Caco-2 (cell line): ENCODE measurements around the gene GJA8. TPM values are rescaled to one million over a fixed set of nuclear protein-coding genes. Genes with fewer than 3 reads are reported as not detected.

Experiments
- BruUV-seq: library from RNA; stranded (reverse); fragments of 400-500 nt; replicated peaks from 2 replicates; lab custom pipeline; 2021; lab: Mats Ljungman, UMichigan
- CTCF ChIA-PET: fragments of 300-600 bp; sonication (Branson Sonifier 250); formaldehyde crosslinking; loops from one replicate; lab custom pipeline; 2022; ENCODE audit warnings: antibody characterized with exemption; lab: Charles Lee
- POLR2A ChIA-PET: fragments of 300-600 bp; sonication (Branson Sonifier 250); formaldehyde crosslinking; loops from one replicate; lab custom pipeline; 2022; ENCODE audit warnings: antibody characterized with exemption; lab: Charles Lee
- DNase-seq, 2 experiments: peaks; one replicate each; pipeline versions ENCODE4 v3.0.0 to v3.0.0-alpha.2; 2020 to 2022
- H3K27me3 ChIP-seq: replicated peaks from 2 replicates; pipeline ENCODE4 v1.6.0; 2011; ENCODE audit warnings: low read length; ENCODE audit not compliant: control insufficient read depth, insufficient read depth
- H3K36me3 ChIP-seq: 2 replicates; pipeline ENCODE4 v1.5.1; 2011; ENCODE audit warnings: low read length; ENCODE audit not compliant: control insufficient read depth, insufficient read depth
- H3K4me1 ChIP-seq: fragments of 250-450 bp; sonication (Bioruptor Pico); 2 replicates; pipeline ENCODE4 v1.5.1; 2020; ENCODE audit warnings: mild to moderate bottlenecking
- H3K4me3 ChIP-seq: 2 replicates; pipeline ENCODE4 v1.5.1; 2011; ENCODE audit warnings: low read depth, mild to moderate bottlenecking, control low read depth, low read length
- H3K9me3 ChIP-seq: fragments of 250-450 bp; sonication (Bioruptor Pico); 2 replicates; pipeline ENCODE4 v1.5.1; 2020; ENCODE audit warnings: mild to moderate bottlenecking, moderate library complexity
- H3K27ac Mint-ChIP-seq: one replicate; pipeline ENCODE4 v1.8.0; 2022; ENCODE audit warnings: mixed read lengths; ENCODE audit not compliant: unreplicated experiment
- H3K27me3 Mint-ChIP-seq: one replicate; pipeline ENCODE4 v1.8.0; 2022; ENCODE audit warnings: mixed read lengths; ENCODE audit not compliant: insufficient read depth, unreplicated experiment
- H3K36me3 Mint-ChIP-seq: one replicate; pipeline ENCODE4 v1.8.0; 2022; ENCODE audit warnings: mild to moderate bottlenecking, mixed read lengths; ENCODE audit not compliant: insufficient read depth, unreplicated experiment
- H3K4me1 Mint-ChIP-seq: one replicate; pipeline ENCODE4 v1.8.0; 2022; ENCODE audit warnings: low read depth, mixed read lengths; ENCODE audit not compliant: unreplicated experiment
- H3K4me3 Mint-ChIP-seq: one replicate; pipeline ENCODE4 v1.8.0; 2022; ENCODE audit warnings: mild to moderate bottlenecking, moderate library complexity, mixed read lengths; ENCODE audit not compliant: unreplicated experiment
- H3K9me3 Mint-ChIP-seq: one replicate; pipeline ENCODE4 v1.8.0; 2022; ENCODE audit warnings: mixed read lengths; ENCODE audit not compliant: unreplicated experiment
- intact Hi-C: fragments of 100-400 bp; cut with micrococcal nuclease; formaldehyde crosslinking; loops from one replicate; pipeline ENCODE4 v1.10.0; 2022; ENCODE audit not compliant: unreplicated experiment
- total RNA-seq: library from RNA; stranded (reverse); gene quantifications from 2 replicates; pipeline ENCODE4 v1.2.3, GENCODE V29; 2022
- TF ChIP-seq, protein P1 (sequence below), 2 experiments: fragments of 200-600 bp in 1 of 2; IDR thresholded peaks; 1 replicate in 1 of 2; 2 replicates in 1 of 2; pipeline versions ENCODE4 v1.5.1 to v1.8.0; 2011 to 2022; ENCODE audit warnings: antibody characterized with exemption in 1 of 2, control low read depth in 1 of 2, inconsistent platforms in 1 of 2, low read depth in 1 of 2, low read length in 1 of 2, mild to moderate bottlenecking in 1 of 2, moderate library complexity in 1 of 2; ENCODE audit not compliant: insufficient read depth in 1 of 2, severe bottlenecking in 1 of 2, unreplicated experiment in 1 of 2

The GJA8 gene
- total RNA-seq, 1 experiment from 2014 or later: not detected

DNA sequence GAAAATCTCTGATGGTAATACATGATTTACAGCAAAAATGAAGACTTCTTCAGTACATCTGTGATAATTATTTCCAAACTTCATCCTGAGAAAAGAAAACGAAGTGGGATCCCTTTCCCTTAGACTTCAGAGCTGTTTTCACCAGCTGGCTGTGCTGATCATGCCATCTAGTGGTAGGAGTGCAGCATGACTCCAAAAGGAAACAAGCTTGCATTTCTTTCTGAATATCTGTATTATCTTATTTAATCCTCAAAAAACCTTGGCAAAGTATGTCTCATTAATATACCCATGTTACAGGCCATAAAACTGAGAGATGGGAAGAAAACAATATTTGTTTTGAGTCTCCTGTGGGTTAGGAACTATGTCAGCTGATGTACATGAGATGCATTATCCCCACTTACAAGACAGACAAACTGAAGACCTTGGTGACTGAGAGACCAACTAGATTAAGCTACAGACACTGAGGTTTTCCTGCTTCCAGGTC lies 9.8 kb upstream of the GJA8 start:
- Mint-ChIP-seq H3K27ac (no peak overlapping the region), H3K27me3 (peaks cover 2% of the 10 kb centered on the region), H3K9me3 (no peaks in the 10 kb centered on the region), H3K4me1 (no peaks in the 10 kb centered on the region), H3K4me3 (no peak overlapping the region), H3K36me3 (no peaks in the 10 kb centered on the region)
- no peaks in the 10 kb centered on the region for H3K27me3 ChIP-seq
- POLR2A ChIA-PET: interaction anchor here (0.6 kb wide), 1 partner anchor 20 kb away, joined by 3 read pairs; no protein-coding TSS in a partner anchor
- DNase-seq: peak in 1 of 2 experiments; percentile 48
- H3K4me1 ChIP-seq: no peaks in the 10 kb centered on the region
- CTCF ChIA-PET: interaction anchor here (0.5 to 1.9 kb wide), 22 partner anchors 9 to 379 kb away, joined by 3 to 34 read pairs (median 4); partner anchors contain the start of gene ACP6
- H3K36me3 ChIP-seq: no peaks in the 10 kb centered on the region; the same call in 1 of the 2 replicates
- no peaks in the 10 kb centered on the region for H3K9me3 ChIP-seq
- TF ChIP-seq, protein P1, sequence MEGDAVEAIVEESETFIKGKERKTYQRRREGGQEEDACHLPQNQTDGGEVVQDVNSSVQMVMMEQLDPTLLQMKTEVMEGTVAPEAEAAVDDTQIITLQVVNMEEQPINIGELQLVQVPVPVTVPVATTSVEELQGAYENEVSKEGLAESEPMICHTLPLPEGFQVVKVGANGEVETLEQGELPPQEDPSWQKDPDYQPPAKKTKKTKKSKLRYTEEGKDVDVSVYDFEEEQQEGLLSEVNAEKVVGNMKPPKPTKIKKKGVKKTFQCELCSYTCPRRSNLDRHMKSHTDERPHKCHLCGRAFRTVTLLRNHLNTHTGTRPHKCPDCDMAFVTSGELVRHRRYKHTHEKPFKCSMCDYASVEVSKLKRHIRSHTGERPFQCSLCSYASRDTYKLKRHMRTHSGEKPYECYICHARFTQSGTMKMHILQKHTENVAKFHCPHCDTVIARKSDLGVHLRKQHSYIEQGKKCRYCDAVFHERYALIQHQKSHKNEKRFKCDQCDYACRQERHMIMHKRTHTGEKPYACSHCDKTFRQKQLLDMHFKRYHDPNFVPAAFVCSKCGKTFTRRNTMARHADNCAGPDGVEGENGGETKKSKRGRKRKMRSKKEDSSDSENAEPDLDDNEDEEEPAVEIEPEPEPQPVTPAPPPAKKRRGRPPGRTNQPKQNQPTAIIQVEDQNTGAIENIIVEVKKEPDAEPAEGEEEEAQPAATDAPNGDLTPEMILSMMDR (IDR thresholded peaks at IDR 0.05; ENCODE audit: insufficient read depth in 1 of 2, low read depth in 1 of 2, low read length in 1 of 2, severe bottlenecking in 1 of 2, unreplicated experiment in 1 of 2): peak; percentile 93 to 95
- no TSS peak for BruUV-seq
- H3K4me3 ChIP-seq: no peak overlapping the region
- intact Hi-C loops: loop anchor here (1.0 to 2.0 kb wide), 4 partner anchors 192 to 397 kb away; no protein-coding TSS in a partner anchor

DNA sequence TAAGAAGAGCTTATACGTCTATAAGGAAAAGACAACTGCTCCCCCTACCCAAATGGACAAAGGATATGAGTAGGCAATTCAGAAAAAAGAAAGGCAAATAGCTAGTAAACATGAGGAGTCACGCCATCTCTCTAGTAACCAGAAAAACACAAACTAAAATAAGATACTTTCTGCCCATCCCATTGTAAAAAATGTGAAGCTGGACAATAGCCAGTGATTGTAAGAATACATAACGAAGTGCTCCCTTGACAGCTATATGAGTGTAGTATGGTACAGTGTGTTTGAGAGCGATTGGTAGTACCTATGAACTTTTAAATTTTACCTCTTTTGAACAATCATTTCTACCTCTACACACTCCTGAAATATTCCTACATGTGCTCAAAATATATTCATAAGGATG lies 7.5 kb upstream of the GJA8 start:
- Histone ChIP-seq H3K27me3 (no peaks in the 10 kb centered on the region), H3K4me3 (no peak overlapping the region), H3K4me1 (no peaks in the 10 kb centered on the region), H3K9me3 (no peaks in the 10 kb centered on the region), H3K36me3 (no peaks in the 10 kb centered on the region)
- BruUV-seq: no TSS peak
- no peak overlapping the region for H3K4me3 Mint-ChIP-seq
- H3K9me3 Mint-ChIP-seq: no peaks in the 10 kb centered on the region
- ChIA-PET POLR2A (no interaction called here), CTCF (no interaction called here)
- TF ChIP-seq, protein P1 (IDR thresholded peaks at IDR 0.05; ENCODE audit: insufficient read depth in 1 of 2, low read depth in 1 of 2, low read length in 1 of 2, severe bottlenecking in 1 of 2, unreplicated experiment in 1 of 2): no peak
- DNase-seq: no peak
- no peaks in the 10 kb centered on the region for H3K36me3 Mint-ChIP-seq
- peaks cover 2% of the 10 kb centered on the region for H3K27me3 Mint-ChIP-seq
- no peaks in the 10 kb centered on the region for H3K4me1 Mint-ChIP-seq
- intact Hi-C loops: no loop called here
- no peak overlapping the region for H3K27ac Mint-ChIP-seq

DNA sequence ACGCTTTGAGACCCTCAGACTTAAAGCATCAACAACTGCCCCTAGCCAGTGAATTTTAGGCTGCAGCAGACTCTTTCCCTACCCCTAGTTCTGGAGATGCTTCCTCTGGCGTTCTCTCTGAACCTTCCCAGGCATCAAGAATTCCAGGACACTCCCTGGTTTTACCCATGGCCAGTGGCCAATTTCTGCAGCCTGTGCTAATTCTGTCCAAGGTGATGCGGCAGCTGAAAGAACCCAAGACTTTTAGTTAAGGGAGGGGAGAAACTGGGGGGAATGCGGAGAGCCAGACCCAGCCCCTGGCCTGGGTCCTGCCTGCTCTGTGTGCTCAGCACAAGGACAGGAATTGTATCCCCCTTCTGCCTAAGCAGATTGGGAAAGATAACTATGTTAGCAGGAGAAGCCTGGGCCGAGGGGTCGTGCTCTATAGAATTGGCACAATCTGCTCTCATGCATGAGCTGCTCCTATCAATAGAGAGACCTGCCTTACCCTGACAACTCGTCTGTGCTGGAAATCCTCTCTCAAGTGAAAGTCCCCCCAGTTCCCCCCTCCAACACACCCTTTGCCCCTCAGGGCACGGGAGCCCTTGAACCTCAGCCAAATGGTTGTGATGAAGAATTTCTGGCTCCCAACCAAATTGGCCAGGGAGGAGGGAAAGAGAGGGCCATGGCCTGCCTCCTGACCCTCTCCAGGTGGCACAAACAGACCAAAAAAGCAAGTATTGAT lies 5.4 kb upstream of the GJA8 start:
- TF ChIP-seq, protein P1 (IDR thresholded peaks at IDR 0.05; ENCODE audit: insufficient read depth in 1 of 2, low read depth in 1 of 2, low read length in 1 of 2, severe bottlenecking in 1 of 2, unreplicated experiment in 1 of 2): no peak
- Histone ChIP-seq H3K27me3 (no peaks in the 10 kb centered on the region), H3K4me1 (no peaks in the 10 kb centered on the region), H3K4me3 (no peak overlapping the region), H3K9me3 (no peaks in the 10 kb centered on the region), H3K36me3 (no peaks in the 10 kb centered on the region)
- DNase-seq: no peak
- intact Hi-C loops: no loop called here
- no TSS peak for BruUV-seq
- Mint-ChIP-seq H3K9me3 (no peaks in the 10 kb centered on the region), H3K27me3 (peaks cover 5% of the 10 kb centered on the region), H3K27ac (no peak overlapping the region), H3K4me1 (no peaks in the 10 kb centered on the region), H3K4me3 (no peak overlapping the region), H3K36me3 (no peaks in the 10 kb centered on the region)
- CTCF ChIA-PET: no interaction called here
- POLR2A ChIA-PET: no interaction called here
